Neural progenitor cell (in vitro differentiated cells): ENCODE data around the gene KXD1. TPM values are rescaled to one million over a fixed set of nuclear protein-coding genes. Genes with fewer than 3 reads are reported as not detected.

Source experiments
- DNase-seq: peaks from one replicate; pipeline ENCODE4 v3.0.0-alpha.2; 2016; ENCODE audit warnings: low spot score
- H2AFZ ChIP-seq: fragments of 200-600 bp; sonication (generic); replicated peaks from 2 replicates; pipeline ENCODE4 v1.6.1; 2016; ENCODE audit warnings: antibody characterized with exemption
- H3F3A ChIP-seq: fragments of 200-600 bp; sonication (generic); 2 replicates; pipeline ENCODE4 v1.6.1; 2016; ENCODE audit warnings: antibody characterized with exemption, low read depth
- H3K27ac ChIP-seq: fragments of 200-600 bp; sonication (generic); 2 replicates; pipeline ENCODE4 v1.5.1; 2016; ENCODE audit warnings: mild to moderate bottlenecking
- H3K27me3 ChIP-seq: fragments of 200-600 bp; sonication (generic); 2 replicates; pipeline ENCODE4 v1.6.1; 2016; ENCODE audit warnings: mild to moderate bottlenecking, moderate library complexity
- H3K36me3 ChIP-seq: fragments of 200-600 bp; sonication (generic); 2 replicates; pipeline ENCODE4 v1.5.1; 2016
- H3K4me1 ChIP-seq: fragments of 200-600 bp; sonication (generic); 2 replicates; pipeline ENCODE4 v1.6.1; 2016; ENCODE audit warnings: mixed run types
- H3K4me2 ChIP-seq: fragments of 200-600 bp; sonication (generic); 2 replicates; pipeline ENCODE4 v1.6.1; 2016
- H3K4me3 ChIP-seq: fragments of 200-600 bp; sonication (generic); 2 replicates; pipeline ENCODE4 v1.5.1; 2016
- H3K79me2 ChIP-seq: fragments of 200-600 bp; sonication (generic); 2 replicates; pipeline ENCODE4 v1.6.1; 2016; ENCODE audit warnings: low read depth
- H3K9ac ChIP-seq: fragments of 200-600 bp; sonication (generic); 2 replicates; pipeline ENCODE4 v1.6.1; 2016
- H3K9me3 ChIP-seq: fragments of 200-600 bp; sonication (generic); 2 replicates; pipeline ENCODE4 v1.5.1; 2016; ENCODE audit warnings: low read depth
- H4K20me1 ChIP-seq: fragments of 200-600 bp; sonication (generic); 2 replicates; pipeline ENCODE4 v1.6.1; 2016; ENCODE audit warnings: low read depth
- H3K27ac Mint-ChIP-seq: 3 replicates; pipeline ENCODE4 v1.8.0; 2021; ENCODE audit warnings: mixed read lengths
- H3K27me3 Mint-ChIP-seq: 2 replicates; pipeline ENCODE4 v1.8.0; 2022; ENCODE audit warnings: low read depth, mild to moderate bottlenecking, inconsistent platforms, moderate library complexity, mixed read lengths; ENCODE audit not compliant: insufficient read depth
- H3K36me3 Mint-ChIP-seq: 3 replicates; pipeline ENCODE4 v1.8.0; 2021; ENCODE audit warnings: mixed read lengths
- H3K4me1 Mint-ChIP-seq: 3 replicates; pipeline ENCODE4 v1.8.0; 2021; ENCODE audit warnings: mixed read lengths
- H3K4me3 Mint-ChIP-seq: 3 replicates; pipeline ENCODE4 v1.8.0; 2021; ENCODE audit warnings: mild to moderate bottlenecking, moderate library complexity, mixed read lengths
- H3K9me3 Mint-ChIP-seq: 3 replicates; pipeline ENCODE4 v1.8.0; 2020; ENCODE audit warnings: mixed read lengths
- CTCF ChIP-seq: fragments of 200-600 bp; sonication (generic); IDR thresholded peaks from 2 replicates; pipeline ENCODE4 v1.5.1; 2017; ENCODE audit warnings: antibody characterized with exemption, mild to moderate bottlenecking
- EZH2 ChIP-seq: fragments of 200-600 bp; sonication (generic); IDR thresholded peaks from 2 replicates; pipeline ENCODE4 v1.6.1; 2017; ENCODE audit warnings: antibody characterized with exemption, mild to moderate bottlenecking, moderate library complexity
- EZH2phosphoT487 ChIP-seq: fragments of 200-600 bp; sonication (generic); IDR thresholded peaks from 2 replicates; pipeline ENCODE4 v1.6.1; 2017; ENCODE audit warnings: antibody characterized with exemption
- total RNA-seq: library from RNA; depleted of rRNA; stranded (reverse); fragments of >200 nt; gene quantifications from 2 replicates; pipeline ENCODE4 v1.2.3, GENCODE V29; 2015; ENCODE audit warnings: low replicate concordance

The KXD1 gene
- total RNA-seq, 1 donor from 2014 or later, result 82.7 TPM

DNA sequence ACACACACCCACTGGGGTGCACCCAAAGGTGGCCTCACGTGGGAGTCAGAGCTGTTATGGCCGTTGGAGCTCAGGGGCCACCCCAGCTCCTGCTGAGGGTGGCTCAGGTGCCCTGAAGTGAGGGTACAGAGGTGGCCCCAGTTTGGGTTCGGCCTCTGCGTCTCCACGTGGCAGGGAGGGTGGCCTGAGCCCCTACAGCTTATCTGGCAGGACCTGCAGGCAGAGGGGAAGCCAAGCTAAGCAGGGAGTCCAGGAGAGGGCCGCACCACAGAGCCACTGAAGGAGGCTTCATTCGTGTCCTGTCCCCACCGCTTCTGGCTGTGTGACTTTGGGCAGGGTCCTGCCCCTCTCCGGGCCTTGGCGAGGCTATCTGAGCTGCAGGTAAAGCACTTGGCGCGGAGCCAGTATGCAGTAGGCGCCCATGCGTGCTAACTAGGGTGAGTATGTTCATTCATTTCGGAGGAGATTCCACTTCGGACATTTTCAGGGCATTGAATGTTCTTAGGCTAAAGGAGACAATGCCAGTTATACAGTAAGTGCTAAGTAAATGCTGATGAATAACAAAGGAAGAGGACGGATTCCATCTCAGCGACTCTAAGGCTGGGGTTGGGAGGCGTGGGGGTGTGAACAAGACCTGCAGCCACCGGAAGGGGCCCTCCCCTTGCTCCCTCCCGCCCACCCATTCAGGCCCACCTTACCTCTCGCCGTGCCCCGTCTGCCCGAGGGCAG is 35.9 kb downstream of the KXD1 start:
- DNase-seq, result peak; percentile 42
- H3K4me3 Mint-ChIP-seq, result peak overlapping the region; percentile 69
- Histone ChIP-seq H3K79me2 (no peaks in the 10 kb centered on the region), H3K27me3 (peaks cover 44% of the 10 kb centered on the region), H3K4me3 (peak overlapping the region; percentile 55), H3K9me3 (no peaks in the 10 kb centered on the region), H3K36me3 (no peaks in the 10 kb centered on the region), H3F3A (peaks cover 53% of the 10 kb centered on the region), H3K9ac (no peak overlapping the region), H2AFZ (no peak overlapping the region), H3K4me1 (peaks cover 27% of the 10 kb centered on the region), H3K4me2 (peak overlapping the region; percentile 99), H3K27ac (no peak overlapping the region), H4K20me1 (peaks cover 11% of the 10 kb centered on the region)
- TF ChIP-seq EZH2 (no peak), CTCF (no peak), EZH2phosphoT487 (no peak)
- peaks cover 18% of the 10 kb centered on the region for H3K27me3 Mint-ChIP-seq
- peaks cover 30% of the 10 kb centered on the region for H3K4me1 Mint-ChIP-seq
- H3K27ac Mint-ChIP-seq, result no peak overlapping the region
- peaks cover 2% of the 10 kb centered on the region for H3K36me3 Mint-ChIP-seq
- H3K9me3 Mint-ChIP-seq, result peaks cover 3% of the 10 kb centered on the region

DNA sequence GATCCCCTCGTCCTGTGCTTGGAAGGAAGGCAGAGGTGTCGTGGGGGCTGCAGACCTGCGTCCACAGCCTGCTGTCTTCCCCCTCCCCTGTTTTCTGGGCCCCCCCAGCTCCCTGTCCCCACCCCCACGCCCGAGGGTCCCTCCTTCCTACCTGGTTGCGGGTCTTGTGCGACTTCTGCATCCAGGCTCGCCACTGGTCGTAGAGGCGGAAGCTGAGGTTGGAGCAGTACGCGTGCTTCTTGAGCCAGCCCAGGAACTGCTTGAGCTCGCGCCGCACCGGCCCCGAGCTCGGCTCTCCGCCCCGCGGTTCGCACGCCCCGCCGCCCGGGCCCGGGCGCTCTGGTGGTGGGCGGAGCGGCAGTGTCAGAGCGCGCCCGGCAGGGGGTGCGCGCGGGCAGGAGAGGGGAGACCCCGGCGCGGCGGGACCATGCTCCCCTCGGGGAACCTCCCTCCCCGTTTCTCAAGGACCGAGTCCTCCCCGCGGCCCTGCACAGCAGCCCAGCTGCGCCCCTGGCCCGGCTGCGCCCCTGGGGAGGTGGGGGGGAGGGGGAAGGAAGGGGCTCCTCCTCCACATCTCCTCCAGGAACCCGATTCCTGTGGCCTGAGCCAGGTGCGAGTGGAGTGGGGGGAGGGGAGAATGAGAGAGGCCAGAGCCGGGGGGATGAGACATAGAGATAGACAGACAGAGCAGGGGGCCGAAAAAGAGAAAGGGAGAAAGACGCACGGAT is 36.6 kb downstream of the KXD1 start:
- Mint-ChIP-seq H3K36me3 (peaks cover 2% of the 10 kb centered on the region), H3K27me3 (peaks cover 15% of the 10 kb centered on the region), H3K4me3 (peak overlapping the region; percentile 81), H3K4me1 (peaks cover 30% of the 10 kb centered on the region), H3K27ac (no peak overlapping the region), H3K9me3 (peaks cover 3% of the 10 kb centered on the region)
- Histone ChIP-seq H3K27ac (no peak overlapping the region), H3K4me1 (peaks cover 27% of the 10 kb centered on the region), H3K27me3 (peaks cover 51% of the 10 kb centered on the region), H3K9ac (no peak overlapping the region), H3K79me2 (no peaks in the 10 kb centered on the region), H3K4me2 (peak overlapping the region; percentile 99), H3F3A (peaks cover 47% of the 10 kb centered on the region), H3K9me3 (no peaks in the 10 kb centered on the region), H3K4me3 (peak overlapping the region; percentile 55), H4K20me1 (peaks cover 11% of the 10 kb centered on the region), H3K36me3 (no peaks in the 10 kb centered on the region), H2AFZ (peak overlapping the region; percentile 76)
- peak; percentile 96 for DNase-seq
- TF ChIP-seq EZH2 (no peak), EZH2phosphoT487 (peak; percentile 35), CTCF (peak; percentile 87)

- Histone ChIP-seq H3K79me2 (no peaks in the 10 kb centered on the region), H3K4me2 (peak overlapping the region; percentile 99), H3K27ac (no peak overlapping the region), H2AFZ (peak overlapping the region; percentile 76), H3K9ac (no peak overlapping the region), H3K36me3 (no peaks in the 10 kb centered on the region), H3F3A (peaks cover 40% of the 10 kb centered on the region), H4K20me1 (peaks cover 11% of the 10 kb centered on the region), H3K27me3 (peaks cover 57% of the 10 kb centered on the region), H3K4me1 (peaks cover 27% of the 10 kb centered on the region), H3K4me3 (peak overlapping the region; percentile 55), H3K9me3 (no peaks in the 10 kb centered on the region)
- peaks cover 16% of the 10 kb centered on the region for H3K27me3 Mint-ChIP-seq
- peak overlapping the region; percentile 47 for H3K27ac Mint-ChIP-seq
- peaks cover 2% of the 10 kb centered on the region for H3K36me3 Mint-ChIP-seq
- peaks cover 26% of the 10 kb centered on the region for H3K4me1 Mint-ChIP-seq
- peak; percentile 33 for DNase-seq
- TF ChIP-seq CTCF, result no peak
- TF ChIP-seq EZH2, result no peak
- TF ChIP-seq EZH2phosphoT487, result no peak
- peaks cover 3% of the 10 kb centered on the region for H3K9me3 Mint-ChIP-seq
- H3K4me3 Mint-ChIP-seq, result peak overlapping the region; percentile 81
Measured at GRCh38 chr19:18594824-18595373, 37.2 kb downstream of the KXD1 start.
